GM12874 (cell line): Measurements from ENCODE around the gene CNTN6.

Experiments used
- TF ChIP-seq, protein P1 (sequence below): IDR thresholded peaks from 2 replicates; pipeline ENCODE4 v1.5.1; 2011; ENCODE audit warnings: low read depth, mild to moderate bottlenecking, control low read depth, low read length, moderate library complexity; ENCODE audit not compliant: insufficient read depth

Gene CNTN6

DNA sequence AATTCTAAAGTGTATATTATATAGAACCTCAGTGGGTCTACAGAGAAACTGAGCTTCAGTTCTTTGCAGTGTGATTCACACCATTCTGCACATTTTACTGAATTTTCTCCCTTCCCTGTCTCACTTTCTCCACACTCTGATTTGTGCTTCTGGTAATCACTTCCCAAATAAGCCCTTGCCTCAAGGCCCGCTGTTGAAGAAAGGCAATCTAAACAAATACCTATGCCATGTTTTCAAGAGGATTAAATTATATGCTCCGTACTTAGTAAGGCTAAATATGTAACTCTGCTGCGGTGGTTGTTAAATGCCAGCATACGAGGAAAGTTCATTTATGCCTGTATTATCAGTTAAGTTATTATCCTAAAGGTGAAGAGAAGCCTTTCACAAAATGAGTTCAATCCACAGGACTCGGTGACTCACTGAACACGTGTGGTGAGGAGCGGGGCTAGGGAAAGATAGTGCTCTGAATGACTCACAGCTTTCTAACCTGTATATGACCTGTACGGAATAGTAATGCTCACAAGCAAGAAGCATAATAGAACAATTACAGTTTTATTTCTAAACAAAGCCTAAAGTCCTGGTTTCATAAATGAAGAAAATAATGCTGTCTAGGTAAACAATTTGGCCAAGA lies 25.1 kb downstream of the CNTN6 start:
- TF ChIP-seq, protein P1, sequence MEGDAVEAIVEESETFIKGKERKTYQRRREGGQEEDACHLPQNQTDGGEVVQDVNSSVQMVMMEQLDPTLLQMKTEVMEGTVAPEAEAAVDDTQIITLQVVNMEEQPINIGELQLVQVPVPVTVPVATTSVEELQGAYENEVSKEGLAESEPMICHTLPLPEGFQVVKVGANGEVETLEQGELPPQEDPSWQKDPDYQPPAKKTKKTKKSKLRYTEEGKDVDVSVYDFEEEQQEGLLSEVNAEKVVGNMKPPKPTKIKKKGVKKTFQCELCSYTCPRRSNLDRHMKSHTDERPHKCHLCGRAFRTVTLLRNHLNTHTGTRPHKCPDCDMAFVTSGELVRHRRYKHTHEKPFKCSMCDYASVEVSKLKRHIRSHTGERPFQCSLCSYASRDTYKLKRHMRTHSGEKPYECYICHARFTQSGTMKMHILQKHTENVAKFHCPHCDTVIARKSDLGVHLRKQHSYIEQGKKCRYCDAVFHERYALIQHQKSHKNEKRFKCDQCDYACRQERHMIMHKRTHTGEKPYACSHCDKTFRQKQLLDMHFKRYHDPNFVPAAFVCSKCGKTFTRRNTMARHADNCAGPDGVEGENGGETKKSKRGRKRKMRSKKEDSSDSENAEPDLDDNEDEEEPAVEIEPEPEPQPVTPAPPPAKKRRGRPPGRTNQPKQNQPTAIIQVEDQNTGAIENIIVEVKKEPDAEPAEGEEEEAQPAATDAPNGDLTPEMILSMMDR, result no peak

DNA sequence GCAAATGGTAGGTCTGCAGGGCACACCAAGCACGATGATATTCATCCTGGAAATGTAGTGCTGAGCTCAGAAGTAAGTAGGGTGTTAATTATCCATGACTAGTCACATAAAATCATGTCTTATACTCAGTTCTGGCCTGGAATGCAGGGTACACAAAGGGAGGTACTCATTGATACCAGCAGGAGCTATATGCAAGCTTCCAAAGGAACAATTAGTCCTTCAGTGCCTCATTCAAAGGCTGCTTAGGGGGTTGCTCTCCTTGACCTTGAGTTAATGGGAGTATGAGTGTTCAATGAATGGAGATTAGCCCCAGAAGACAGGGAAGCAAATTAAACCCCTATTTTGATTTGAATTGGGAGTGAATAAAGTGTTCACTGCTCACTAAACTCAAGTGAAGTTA lies 38.3 kb downstream of the CNTN6 start:
- TF ChIP-seq, protein P1, result no peak

DNA sequence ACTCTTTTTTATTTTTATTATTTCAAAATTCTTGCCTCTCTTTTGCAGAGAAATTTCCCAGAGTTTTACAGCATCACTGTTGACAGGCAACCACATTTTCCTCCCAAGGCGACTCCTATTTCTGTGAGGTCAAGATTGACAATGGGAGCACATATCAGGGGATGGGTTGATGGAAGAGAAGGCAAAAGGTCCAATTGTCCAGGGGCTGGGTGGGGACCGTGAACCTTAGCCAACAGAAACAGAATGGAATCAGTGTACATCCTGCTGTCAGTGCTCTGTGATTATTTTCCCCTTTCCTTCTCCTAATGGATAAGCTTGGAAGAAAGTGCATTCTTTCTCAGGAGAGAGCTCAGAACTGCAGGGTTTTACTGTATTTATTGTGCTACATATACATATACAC lies 42.4 kb downstream of the CNTN6 start:
- TF ChIP-seq, protein P1, result no peak

DNA sequence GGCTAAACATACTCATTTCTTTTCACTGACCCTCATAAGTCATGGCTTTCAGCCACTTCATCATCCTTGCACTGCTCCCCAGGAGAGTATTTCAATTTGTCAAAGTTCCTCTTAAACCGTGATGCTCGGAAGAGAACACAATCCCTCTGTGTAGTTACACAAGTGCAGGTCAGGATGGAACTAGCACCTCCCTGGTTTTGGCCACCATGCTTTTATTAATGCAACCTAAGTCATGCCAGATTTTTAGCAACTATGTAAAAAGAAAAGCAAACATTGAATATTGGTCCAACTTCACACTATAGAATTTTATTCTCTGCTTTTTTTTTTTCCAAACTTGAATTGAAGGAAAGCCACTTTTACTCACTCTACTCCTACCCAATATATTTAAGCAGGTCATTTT lies 45.2 kb downstream of the CNTN6 start:
- TF ChIP-seq, protein P1, result no peak

DNA sequence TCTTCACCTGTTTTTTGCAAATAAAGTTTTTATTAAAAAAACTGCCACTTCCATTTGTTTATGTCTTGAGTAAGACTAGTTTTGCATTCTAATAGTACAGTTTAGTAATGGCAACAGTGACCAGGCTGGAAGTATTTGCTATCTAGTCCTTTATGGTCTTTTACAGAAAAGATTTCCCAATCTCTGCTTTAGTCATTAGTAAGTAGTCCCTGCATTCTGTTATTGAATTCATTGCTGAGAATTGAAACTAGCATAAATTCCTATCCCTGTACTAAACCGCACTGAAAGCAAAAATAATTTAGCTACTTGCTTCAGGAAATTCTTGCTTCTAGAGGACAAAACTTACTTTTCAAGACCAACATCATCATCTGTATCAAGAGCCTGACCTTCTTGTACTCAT lies 46.2 kb downstream of the CNTN6 start:
- TF ChIP-seq, protein P1, result no peak

DNA sequence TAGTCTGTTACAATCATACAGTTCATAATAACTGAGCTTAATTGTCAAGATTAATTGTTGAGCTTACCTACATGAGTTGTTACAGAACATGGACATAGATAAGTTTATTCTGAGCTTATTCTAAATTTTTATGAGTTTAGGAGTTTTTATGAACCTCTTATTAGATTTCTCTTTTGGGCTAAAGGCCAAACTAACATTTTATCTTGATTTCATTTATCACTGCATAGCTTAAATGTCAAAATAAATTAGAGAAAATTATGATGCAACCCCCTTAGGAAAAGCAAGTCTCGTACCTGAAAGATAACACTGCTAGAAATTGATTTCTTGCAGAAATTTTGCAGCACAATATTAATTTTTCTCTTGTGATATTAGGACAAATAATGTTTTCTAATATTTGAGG lies 54.5 kb downstream of the CNTN6 start:
- TF ChIP-seq, protein P1, result no peak

DNA sequence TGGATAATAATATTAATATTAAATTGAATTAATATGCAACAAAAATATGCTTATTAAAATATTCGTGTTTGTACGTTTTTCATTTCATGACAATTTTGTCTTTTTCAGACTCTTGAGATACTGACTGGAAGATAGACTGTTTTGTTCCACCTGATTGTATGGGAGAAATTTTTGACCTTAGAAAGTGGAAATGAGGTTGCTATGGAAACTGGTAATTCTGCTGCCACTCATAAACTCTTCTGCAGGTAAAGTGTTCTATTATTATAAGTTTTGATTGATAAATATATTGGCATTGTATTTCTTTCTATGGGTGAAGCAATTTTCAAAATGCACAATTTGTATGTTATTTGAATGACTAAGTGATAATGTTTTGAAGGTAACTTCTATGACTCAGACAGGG lies 55.0 kb downstream of the CNTN6 start:
- TF ChIP-seq, protein P1, result no peak
